GM19397 (cell line): Measurements from ENCODE around the gene LASP1NB.
"Not testable (repeated sequence)": the region's sequence is repeated elsewhere in the genome, so short reads cannot be mapped to it uniquely, and the experiment has no call there.

Experiments
- ATAC-seq: cut with Tn5 transposase; IDR thresholded peaks from one replicate; pipeline ENCODE4 v1.9.1; 2021; ENCODE audit warnings: mild to moderate bottlenecking, moderate library complexity; ENCODE audit not compliant: unreplicated experiment

LASP1NB gene

GRCh38 chr17:38896346-38896954 lies 29.0 kb upstream of the LASP1NB start:
- no peak for ATAC-seq

- ATAC-seq, result no peak
Observed at GRCh38 chr17:38897176-38897575, 28.2 kb upstream of the LASP1NB start.

GRCh38 chr17:38897671-38898290 lies 27.6 kb upstream of the LASP1NB start:
- ATAC-seq, result no peak

- ATAC-seq, result peak; percentile 17
Observed at GRCh38 chr17:38898291-38898679, 27.1 kb upstream of the LASP1NB start.

GRCh38 chr17:38898812-38899348 lies 26.5 kb upstream of the LASP1NB start:
- ATAC-seq, result peak; percentile 69

- ATAC-seq, result no peak
Observed at GRCh38 chr17:38899421-38899820, 26.0 kb upstream of the LASP1NB start.

GRCh38 chr17:38900978-38901656 lies 24.3 kb upstream of the LASP1NB start:
- ATAC-seq, result no peak

- no peak for ATAC-seq
Observed at GRCh38 chr17:38903404-38903803, 22.0 kb upstream of the LASP1NB start.

GRCh38 chr17:38904892-38905291 lies 20.5 kb upstream of the LASP1NB start:
- ATAC-seq, result no peak

GRCh38 chr17:38905375-38905774 lies 20.0 kb upstream of the LASP1NB start:
- no peak for ATAC-seq

- no peak for ATAC-seq
Observed at GRCh38 chr17:38906460-38907228, 18.8 kb upstream of the LASP1NB start.

- no peak for ATAC-seq
Observed at GRCh38 chr17:38907930-38908675, 17.3 kb upstream of the LASP1NB start.

- no peak for ATAC-seq
Observed at GRCh38 chr17:38908676-38909181, 16.7 kb upstream of the LASP1NB start.

GRCh38 chr17:38910325-38910724 lies 15.1 kb upstream of the LASP1NB start:
- ATAC-seq, result no peak

GRCh38 chr17:38911081-38911730 lies 14.2 kb upstream of the LASP1NB start:
- ATAC-seq, result no peak

GRCh38 chr17:38911731-38912081 lies 13.7 kb upstream of the LASP1NB start:
- ATAC-seq, result not testable (repeated sequence)

GRCh38 chr17:38912221-38912813 lies 13.1 kb upstream of the LASP1NB start:
- ATAC-seq, result no peak

- no peak for ATAC-seq
Observed at GRCh38 chr17:38914741-38915638, 10.4 kb upstream of the LASP1NB start.

GRCh38 chr17:38915639-38915995 lies 9.8 kb upstream of the LASP1NB start:
- ATAC-seq, result no peak
